A172 (cell line): Measurements from ENCODE around the gene ZBTB7C. TPM values are rescaled to one million over a fixed set of nuclear protein-coding genes. Genes with fewer than 3 reads are reported as not detected.
"Not testable (repeated sequence)": the region's sequence is repeated elsewhere in the genome, so short reads cannot be mapped to it uniquely, and the experiment has no call there.

Experiments
- DNase-seq: peaks from one replicate; pipeline ENCODE4 v3.0.0-alpha.2; 2015; ENCODE audit warnings: low spot score
- total RNA-seq: library from RNA; depleted of rRNA; stranded (reverse); fragments of >200 nt; shearing (Covaris generic); gene quantifications from 2 replicates; pipeline ENCODE4 v1.2.3, GENCODE V29; 2014

The ZBTB7C gene
- total RNA-seq, 1 experiment from 2014 or later = 1.4 TPM

GRCh38 chr18:48297139-48297538 is 112.0 kb downstream of the ZBTB7C start:
- DNase-seq = no peak

GRCh38 chr18:48296581-48296980 is 112.6 kb downstream of the ZBTB7C start:
- no peak for DNase-seq

DNA sequence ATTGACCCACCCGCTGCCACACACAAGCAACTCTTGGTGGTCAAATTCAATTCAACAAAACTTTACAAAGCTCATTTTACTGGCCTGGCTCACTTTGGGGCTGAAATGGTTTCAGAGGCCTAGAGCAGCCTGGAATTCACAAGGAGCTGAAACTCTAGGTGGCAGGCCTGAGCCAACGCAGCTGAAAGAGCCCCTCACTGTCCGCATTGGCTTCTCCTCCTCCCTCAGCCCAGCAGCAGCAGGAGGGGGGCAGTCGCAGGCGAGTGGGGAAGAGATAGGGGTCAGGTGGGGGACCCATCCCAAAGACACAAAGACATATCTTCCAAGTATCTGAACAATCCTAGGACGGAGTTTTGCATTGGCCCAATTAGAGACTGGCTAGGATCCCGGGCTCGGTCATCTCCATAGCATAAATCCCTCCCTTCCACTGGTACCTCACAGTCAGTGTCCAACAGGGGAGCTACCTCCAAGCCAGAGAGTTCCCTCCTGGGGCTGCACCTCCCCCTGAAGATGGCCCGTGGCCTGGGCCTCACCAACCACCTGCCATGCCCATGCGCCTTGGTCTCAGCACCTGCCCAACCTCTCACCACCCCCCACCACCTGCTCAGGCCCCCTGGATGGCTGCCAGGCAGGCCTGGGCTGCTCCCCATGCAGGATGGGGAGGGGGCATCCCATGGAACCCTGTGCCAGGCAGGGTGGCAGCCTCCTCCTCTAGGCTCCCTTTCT is 113.4 kb downstream of the ZBTB7C start:
- DNase-seq = no peak

DNA sequence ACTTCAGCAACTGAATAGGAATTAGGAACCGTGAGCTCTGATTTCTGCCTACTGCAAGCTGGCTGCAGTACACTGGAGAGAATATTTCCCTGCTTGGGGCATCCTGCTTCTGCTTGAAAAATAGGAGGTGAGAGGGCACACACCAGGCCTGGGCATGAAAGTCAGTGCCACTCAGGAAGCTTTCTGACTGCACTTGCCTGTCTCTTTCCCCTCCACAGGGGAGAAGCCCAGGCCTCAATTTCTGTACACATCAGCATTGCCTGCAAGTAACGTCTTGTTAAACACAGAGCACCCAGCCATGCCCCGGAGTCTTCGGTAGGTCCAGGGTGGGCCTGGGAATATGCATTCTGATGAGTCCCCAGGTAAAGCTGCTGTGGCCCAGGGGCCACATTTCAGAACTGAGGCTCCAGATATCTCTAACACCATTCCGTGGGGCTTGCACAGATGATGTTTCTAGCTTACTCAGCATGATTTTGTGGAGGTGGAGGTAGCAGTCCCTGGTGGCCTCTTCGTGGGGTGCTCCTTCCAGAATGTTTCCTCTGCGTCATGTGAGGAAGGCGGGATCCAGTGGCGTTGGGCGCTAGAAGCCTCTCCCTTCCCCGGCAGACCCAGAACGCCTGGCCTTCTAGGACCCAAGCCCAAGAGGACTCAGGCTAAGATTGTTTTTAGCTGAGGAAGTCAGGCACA is 114.1 kb downstream of the ZBTB7C start:
- no peak for DNase-seq

- no peak for DNase-seq
Observed at GRCh38 chr18:48293954-48294898, 115.0 kb downstream of the ZBTB7C start.

GRCh38 chr18:48292782-48293424 is 116.3 kb downstream of the ZBTB7C start:
- no peak for DNase-seq

DNA sequence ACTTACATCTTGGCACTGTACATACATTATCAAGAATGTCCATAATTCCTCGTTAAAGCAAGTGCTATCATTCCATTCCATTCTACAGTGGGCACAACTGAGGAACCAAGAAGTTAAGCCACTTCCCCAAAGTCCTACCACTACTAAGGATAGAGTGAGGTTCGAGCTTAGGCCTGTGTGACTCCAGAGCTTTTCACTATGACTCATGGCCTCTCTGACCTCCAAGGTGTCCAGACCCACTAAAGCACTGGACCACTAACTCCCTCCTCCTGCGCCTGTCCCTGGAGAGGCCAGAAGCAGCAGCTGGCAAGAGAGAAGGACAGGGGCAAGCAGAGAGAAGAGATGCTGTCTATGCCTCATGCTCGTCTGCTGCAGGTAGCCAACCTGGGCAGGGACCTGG is 117.0 kb downstream of the ZBTB7C start:
- no peak for DNase-seq

DNA sequence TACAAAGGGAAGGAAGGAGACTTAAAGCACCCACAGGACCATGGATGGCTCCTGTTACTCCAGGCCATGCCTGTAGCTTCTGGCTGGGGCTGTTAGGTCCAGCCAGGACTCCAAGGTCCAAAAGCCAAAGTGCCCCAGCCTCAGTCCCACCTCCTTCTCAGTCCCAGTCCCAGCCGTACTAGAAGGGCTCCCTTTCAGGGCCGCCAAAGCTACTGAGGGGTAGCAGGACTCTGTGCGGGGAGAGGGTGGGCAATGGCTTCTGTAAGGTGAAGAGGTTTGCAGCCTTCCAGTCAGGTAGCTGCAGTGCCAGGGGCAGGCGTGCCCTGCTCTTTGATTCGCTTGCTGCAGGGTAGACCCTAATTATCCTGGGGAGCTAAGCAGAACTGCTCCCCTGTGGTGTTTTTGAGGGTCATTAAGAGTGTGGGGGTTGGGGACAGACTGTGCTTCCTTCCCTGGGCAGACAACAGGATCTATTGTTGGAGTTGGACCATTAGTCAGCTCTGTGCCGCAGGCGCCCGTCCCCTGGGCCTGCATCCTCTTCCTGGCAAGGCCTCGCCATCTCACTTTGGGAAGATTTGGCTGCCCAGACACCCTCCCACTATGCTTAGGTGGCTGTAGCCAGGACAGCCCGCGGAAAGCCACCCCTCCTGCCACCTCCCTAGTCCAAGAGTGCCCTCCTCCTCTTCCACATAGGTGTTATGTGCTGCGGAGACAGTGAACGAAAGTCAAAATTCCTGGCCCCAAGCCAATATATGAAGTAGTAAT is 118.8 kb downstream of the ZBTB7C start:
- DNase-seq = no peak

DNA sequence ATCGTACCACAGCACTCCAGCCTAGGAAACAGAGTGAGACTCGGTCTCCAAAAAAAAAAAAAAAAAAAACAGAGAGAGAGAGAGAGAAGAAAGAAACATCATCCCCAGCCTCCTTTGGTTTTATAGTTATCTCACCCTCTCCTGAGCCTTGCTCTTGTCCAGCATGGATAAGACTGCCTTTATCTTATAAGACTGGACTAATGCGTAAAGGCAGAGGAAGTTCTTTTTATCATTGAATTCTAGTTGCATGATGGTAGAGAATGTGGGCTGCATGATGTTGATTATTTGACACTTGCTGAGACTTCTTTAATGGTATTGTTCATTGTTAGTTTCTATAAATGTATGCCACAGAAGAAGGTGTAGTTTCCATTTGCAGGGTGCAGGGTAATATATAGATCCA is 124.4 kb downstream of the ZBTB7C start:
- DNase-seq = no peak

- DNase-seq = not testable (repeated sequence)
Observed at GRCh38 chr18:48284011-48284410, 125.2 kb downstream of the ZBTB7C start.

- DNase-seq = not testable (repeated sequence)
Observed at GRCh38 chr18:48281460-48281859, 127.7 kb downstream of the ZBTB7C start.

- DNase-seq = no peak
Observed at GRCh38 chr18:48279312-48279711, 129.9 kb downstream of the ZBTB7C start.

- DNase-seq = no peak
Observed at GRCh38 chr18:48278081-48278480, 131.1 kb downstream of the ZBTB7C start.

DNA sequence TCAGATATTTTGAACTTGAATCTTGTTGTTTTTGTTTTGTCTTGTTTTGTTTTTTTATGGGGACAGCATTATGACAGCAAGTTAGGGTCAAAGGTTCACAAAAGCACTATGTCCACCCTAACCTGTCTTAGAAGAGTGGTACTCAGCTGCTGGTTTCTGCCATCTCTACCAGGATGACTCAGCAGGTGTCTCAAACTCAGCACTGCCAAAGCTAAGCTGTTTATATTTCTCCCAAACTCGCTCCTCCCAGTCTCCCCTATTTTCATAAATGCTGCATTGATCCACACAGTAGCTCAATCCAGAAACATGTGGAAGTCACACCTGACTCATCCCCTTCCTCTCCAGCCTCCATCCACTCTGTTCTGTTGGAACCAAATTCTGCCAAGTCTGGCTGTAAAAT is 134.9 kb downstream of the ZBTB7C start:
- no peak for DNase-seq

DNA sequence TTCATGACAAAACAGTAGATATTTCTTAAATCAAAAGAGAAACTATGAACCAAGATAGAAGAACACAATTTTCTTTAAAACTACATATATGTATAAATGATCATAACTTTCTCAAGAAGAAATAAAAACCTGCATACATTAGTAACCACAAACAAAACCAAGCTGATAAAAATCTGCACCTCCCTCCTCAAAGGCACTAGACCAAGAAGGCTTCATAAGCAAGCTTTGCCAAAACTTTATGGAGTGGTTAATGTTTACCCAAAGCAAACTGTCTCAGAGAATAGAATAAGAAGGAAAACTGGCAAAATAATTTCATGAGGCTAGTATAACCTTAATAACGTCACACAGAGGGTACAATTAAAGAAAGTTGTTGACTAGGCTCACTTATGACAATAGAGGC is 138.3 kb downstream of the ZBTB7C start:
- no peak for DNase-seq

DNA sequence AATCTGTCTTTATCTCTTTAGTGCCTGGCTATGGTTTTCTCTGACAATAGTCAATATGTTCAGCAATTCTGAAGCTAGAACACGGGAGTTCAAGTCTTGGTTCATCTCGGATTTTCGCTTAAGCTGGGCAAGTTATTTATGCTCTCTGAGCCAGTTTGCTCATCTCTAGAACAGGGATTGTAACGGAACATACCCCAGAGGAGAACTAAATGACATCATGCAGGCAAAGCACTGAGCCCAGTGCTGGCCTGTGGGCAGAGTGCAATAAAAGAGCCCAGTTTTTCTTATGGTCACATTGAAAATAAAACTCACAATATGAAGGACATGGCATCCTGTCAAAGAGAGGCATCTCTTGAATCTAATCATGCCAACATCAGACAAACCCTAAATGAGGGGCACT is 143.9 kb downstream of the ZBTB7C start:
- DNase-seq = no peak

DNA sequence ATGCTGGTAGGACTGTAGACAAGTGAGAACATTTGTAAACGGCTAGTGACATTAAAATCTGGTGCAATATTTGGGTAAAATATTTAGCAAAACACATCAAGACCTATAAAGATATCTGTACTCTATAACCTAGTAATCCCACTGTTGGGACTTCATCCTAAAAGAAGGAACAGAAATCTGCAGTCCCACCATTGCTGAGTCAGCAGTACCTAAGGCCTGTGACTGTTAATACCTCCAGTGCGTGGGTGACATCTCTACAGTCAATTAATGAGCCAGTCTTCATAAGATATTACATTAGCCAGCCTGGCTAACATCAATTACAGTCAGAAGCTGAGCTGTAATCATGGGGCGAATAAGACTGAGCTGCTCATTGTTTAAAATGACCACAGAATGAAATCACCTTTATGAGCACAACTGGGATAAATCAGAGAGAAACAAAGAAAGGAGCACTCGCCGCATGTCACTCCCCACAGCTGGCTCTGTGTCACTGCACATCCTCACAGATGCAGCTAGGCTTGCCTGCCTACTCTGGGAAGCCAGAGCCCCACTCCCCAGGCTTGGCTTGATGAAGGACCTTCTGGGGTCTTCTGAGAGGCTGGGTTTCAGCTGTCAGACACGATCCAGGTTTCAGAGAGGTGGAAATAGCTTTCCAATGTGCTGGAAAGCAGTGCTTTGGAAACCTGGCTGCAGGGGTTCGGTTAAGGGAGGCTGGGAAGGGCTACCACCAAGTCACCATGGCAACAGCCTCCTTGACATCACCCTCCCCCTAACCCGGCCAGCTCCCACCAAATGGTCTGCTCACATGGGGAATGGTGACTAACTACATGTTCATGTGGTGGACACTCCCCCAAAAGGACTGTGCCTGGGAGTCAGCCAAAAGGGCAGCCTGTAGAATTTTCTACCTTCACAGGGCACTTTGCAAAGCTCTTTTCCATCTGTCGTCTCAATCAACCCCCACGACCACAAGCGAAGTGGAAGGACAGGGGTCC is 145.0 kb downstream of the ZBTB7C start:
- DNase-seq = peak; percentile 69

DNA sequence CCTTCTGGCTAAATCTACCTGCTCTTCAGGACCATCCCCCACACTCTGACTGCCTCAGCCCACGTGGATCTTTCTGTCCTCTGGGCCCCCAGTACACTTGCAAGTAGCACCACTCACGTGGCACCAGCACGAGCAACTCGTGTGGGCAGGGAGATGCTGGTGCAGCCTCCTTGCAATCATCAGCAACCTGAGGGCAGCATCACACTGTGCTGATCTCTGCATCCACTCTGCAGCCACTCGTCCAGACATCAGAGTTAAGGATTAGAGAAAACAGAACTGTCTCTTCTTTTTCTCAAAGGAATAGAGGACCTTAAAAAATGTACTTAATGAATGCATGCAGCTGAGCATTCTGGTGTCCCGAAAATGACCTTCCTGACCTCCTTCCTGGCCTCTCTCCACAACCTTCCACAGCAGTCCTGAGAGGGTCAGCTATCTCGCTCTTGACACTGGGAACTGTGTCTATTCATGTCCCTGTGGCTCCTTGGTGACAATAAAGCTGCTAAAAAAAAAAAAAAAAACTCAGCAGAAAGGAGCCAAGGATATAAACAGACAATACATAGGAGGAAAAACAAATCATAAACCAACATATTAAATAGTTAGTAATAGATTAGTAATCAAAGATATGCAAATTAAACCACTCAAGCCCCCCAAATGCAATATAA is 145.9 kb downstream of the ZBTB7C start:
- DNase-seq = no peak

DNA sequence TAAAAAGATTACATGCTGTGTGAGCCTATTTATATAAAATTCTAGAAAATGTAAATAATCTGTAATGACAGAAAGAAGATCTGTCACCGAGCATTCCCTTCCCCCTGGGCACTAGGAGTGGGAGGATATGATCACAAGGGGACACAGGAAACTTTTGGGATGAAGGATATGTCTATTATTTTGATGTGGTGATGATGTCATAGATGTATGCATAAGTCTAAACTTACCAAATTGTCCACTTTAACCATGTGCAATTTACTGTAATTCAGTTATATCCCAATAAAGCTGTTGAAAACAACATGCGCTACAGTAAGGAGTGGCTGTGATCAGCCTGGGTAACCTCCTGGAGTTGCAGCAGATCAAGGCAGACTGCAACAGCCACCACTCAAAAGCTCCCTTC is 148.9 kb downstream of the ZBTB7C start:
- no peak for DNase-seq
